GM23338 (cell line): Measurements from ENCODE around the gene ZNF497. TPM values are rescaled to one million over a fixed set of nuclear protein-coding genes. Genes with fewer than 3 reads are reported as not detected.

Source experiments
- ATAC-seq: fragments of 200-7000 bp; cut with Tn5 transposase; 3 replicates; pipeline ENCODE4 v1.9.1; 2020
- DNase-seq: peaks from one replicate; pipeline ENCODE4 v3.0.0-alpha.2; 2015; ENCODE audit warnings: low spot score
- H2AFZ ChIP-seq: fragments of 200-600 bp; sonication (generic); 2 replicates; pipeline ENCODE4 v1.8.0; 2016; ENCODE audit warnings: antibody characterized with exemption, mild to moderate bottlenecking, moderate library complexity
- H3F3A ChIP-seq: fragments of 200-600 bp; sonication (generic); replicated peaks from 2 replicates; pipeline ENCODE4 v1.8.0; 2017; ENCODE audit warnings: antibody characterized with exemption, mixed run types, low read depth
- H3K27ac ChIP-seq: fragments of 200-600 bp; sonication (generic); 2 replicates; pipeline ENCODE4 v1.6.1; 2016; ENCODE audit warnings: low read depth
- H3K27me3 ChIP-seq: fragments of 200-600 bp; sonication (generic); 2 replicates; pipeline ENCODE4 v1.8.0; 2016; ENCODE audit warnings: mild to moderate bottlenecking, mixed run types, moderate library complexity; ENCODE audit not compliant: insufficient read depth
- H3K36me3 ChIP-seq: fragments of 200-600 bp; sonication (generic); 2 replicates; pipeline ENCODE4 v1.8.0; 2016; ENCODE audit warnings: mild to moderate bottlenecking; ENCODE audit not compliant: insufficient read depth
- H3K4me1 ChIP-seq: fragments of 200-600 bp; sonication (generic); 2 replicates; pipeline ENCODE4 v1.8.0; 2016; ENCODE audit warnings: mild to moderate bottlenecking, moderate library complexity; ENCODE audit not compliant: insufficient read depth
- H3K4me2 ChIP-seq: fragments of 200-600 bp; sonication (generic); 2 replicates; pipeline ENCODE4 v1.7.1; 2017; ENCODE audit warnings: mixed run types
- H3K4me3 ChIP-seq: fragments of 200-600 bp; sonication (generic); 2 replicates; pipeline ENCODE4 v1.6.1; 2016; ENCODE audit warnings: mixed run types
- H3K79me2 ChIP-seq: fragments of 200-600 bp; sonication (generic); replicated peaks from 2 replicates; pipeline ENCODE4 v1.8.0; 2017; ENCODE audit warnings: mild to moderate bottlenecking; ENCODE audit not compliant: insufficient read depth
- H3K9me2 ChIP-seq: fragments of 200-600 bp; sonication (generic); 2 replicates; pipeline ENCODE4 v1.8.0; 2017; ENCODE audit not compliant: insufficient read depth
- H4K20me1 ChIP-seq: fragments of 200-600 bp; sonication (generic); replicated peaks from 2 replicates; pipeline ENCODE4 v1.8.0; 2017; ENCODE audit warnings: mild to moderate bottlenecking; ENCODE audit not compliant: insufficient read depth
- H3K27ac Mint-ChIP-seq: 2 replicates; pipeline ENCODE4 v1.8.0; 2020; ENCODE audit warnings: inconsistent platforms, mild to moderate bottlenecking, moderate library complexity, mixed read lengths
- H3K27me3 Mint-ChIP-seq: 3 replicates; pipeline ENCODE4 v1.8.0; 2022; ENCODE audit warnings: low read depth, mild to moderate bottlenecking, moderate library complexity, mixed read lengths, inconsistent platforms; ENCODE audit not compliant: insufficient read depth, poor library complexity
- H3K36me3 Mint-ChIP-seq: 3 replicates; pipeline ENCODE4 v1.8.0; 2021; ENCODE audit warnings: low read depth, mild to moderate bottlenecking, inconsistent platforms, moderate library complexity, mixed read lengths
- H3K4me1 Mint-ChIP-seq: 3 replicates; pipeline ENCODE4 v1.8.0; 2020; ENCODE audit warnings: mild to moderate bottlenecking, inconsistent platforms, mixed read lengths
- H3K4me3 Mint-ChIP-seq: 3 replicates; pipeline ENCODE4 v1.8.0; 2021; ENCODE audit warnings: moderate library complexity, mild to moderate bottlenecking, inconsistent platforms, mixed read lengths
- H3K9me3 Mint-ChIP-seq: 3 replicates; pipeline ENCODE4 v1.8.0; 2020; ENCODE audit warnings: moderate library complexity, mild to moderate bottlenecking, inconsistent platforms, mixed read lengths
- JUNB ChIP-seq: IDR thresholded peaks from one replicate; pipeline ENCODE4 v1.6.1; 2016; ENCODE audit warnings: antibody characterized with exemption; ENCODE audit not compliant: unreplicated experiment
- NANOG ChIP-seq: IDR thresholded peaks from 2 replicates; pipeline ENCODE4 v1.6.1; 2016; ENCODE audit warnings: antibody characterized with exemption, borderline replicate concordance
- STAT1 ChIP-seq: IDR thresholded peaks from one replicate; pipeline ENCODE4 v1.6.1; 2016; ENCODE audit warnings: antibody characterized with exemption; ENCODE audit not compliant: unreplicated experiment
- ZNF114 ChIP-seq: fragments of 250-450 bp; sonication (Bioruptor Pico); IDR thresholded peaks from 2 replicates; pipeline ENCODE4 v1.5.0; 2020; ENCODE audit warnings: mild to moderate bottlenecking, moderate library complexity
- polyA plus RNA-seq: library from polyadenylated mRNA; unstranded; fragments of >200 nt; fragmentation: Nextera tagmentation; extraction: Ambion mirVana; gene quantifications from 2 replicates; pipeline ENCODE4 v1.2.1, GENCODE V29; 2016
- total RNA-seq: library from RNA; depleted of rRNA; stranded (reverse); fragments of >200 nt; shearing (Covaris generic); gene quantifications from 2 replicates; pipeline ENCODE4 v1.2.3, GENCODE V29; 2014
- TF ChIP-seq, protein P1 (sequence below): fragments of 250-450 bp; sonication (Bioruptor Pico); IDR thresholded peaks from 2 replicates; pipeline ENCODE4 v1.5.0; 2020; ENCODE audit warnings: mild to moderate bottlenecking, moderate library complexity
- TF ChIP-seq, protein P2 (sequence below), 2 experiments: fragments of 200-600 bp in 1 of 2; sonication (generic) in 1 of 2; conservative IDR thresholded peaks; 2 replicates each; pipeline versions ENCODE4 v1.5.1 to v1.6.1; 2016 to 2017; ENCODE audit warnings: antibody characterized with exemption in 2 of 2, low read depth in 2 of 2, mild to moderate bottlenecking in 2 of 2, moderate library complexity in 1 of 2

Gene ZNF497
- total and polyA plus RNA-seq, 2 experiments from 2014 or later: 0.44 to 2.0 TPM

DNA sequence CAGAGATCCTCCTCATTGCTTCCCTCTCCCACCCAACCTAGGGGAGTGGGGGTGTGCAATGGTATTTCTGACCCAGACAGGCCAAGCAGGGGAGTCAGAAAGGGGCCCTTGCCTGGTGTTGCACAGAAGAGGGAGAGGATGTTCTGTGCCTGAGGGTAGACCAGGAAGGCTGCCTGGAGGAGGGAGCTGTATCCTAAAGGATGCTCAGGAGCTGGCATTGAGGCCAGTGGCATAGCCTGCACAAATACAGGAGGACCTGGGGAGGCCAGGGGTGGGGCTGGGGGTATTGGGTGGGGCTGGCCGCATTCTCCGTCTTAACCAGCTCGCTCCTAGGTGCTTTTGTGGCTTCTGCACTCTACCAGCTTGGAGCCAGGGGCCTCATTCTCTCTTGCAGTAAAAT, 37.4 kb upstream of the ZNF497 start (continued):
- TF ChIP-seq, protein P1, sequence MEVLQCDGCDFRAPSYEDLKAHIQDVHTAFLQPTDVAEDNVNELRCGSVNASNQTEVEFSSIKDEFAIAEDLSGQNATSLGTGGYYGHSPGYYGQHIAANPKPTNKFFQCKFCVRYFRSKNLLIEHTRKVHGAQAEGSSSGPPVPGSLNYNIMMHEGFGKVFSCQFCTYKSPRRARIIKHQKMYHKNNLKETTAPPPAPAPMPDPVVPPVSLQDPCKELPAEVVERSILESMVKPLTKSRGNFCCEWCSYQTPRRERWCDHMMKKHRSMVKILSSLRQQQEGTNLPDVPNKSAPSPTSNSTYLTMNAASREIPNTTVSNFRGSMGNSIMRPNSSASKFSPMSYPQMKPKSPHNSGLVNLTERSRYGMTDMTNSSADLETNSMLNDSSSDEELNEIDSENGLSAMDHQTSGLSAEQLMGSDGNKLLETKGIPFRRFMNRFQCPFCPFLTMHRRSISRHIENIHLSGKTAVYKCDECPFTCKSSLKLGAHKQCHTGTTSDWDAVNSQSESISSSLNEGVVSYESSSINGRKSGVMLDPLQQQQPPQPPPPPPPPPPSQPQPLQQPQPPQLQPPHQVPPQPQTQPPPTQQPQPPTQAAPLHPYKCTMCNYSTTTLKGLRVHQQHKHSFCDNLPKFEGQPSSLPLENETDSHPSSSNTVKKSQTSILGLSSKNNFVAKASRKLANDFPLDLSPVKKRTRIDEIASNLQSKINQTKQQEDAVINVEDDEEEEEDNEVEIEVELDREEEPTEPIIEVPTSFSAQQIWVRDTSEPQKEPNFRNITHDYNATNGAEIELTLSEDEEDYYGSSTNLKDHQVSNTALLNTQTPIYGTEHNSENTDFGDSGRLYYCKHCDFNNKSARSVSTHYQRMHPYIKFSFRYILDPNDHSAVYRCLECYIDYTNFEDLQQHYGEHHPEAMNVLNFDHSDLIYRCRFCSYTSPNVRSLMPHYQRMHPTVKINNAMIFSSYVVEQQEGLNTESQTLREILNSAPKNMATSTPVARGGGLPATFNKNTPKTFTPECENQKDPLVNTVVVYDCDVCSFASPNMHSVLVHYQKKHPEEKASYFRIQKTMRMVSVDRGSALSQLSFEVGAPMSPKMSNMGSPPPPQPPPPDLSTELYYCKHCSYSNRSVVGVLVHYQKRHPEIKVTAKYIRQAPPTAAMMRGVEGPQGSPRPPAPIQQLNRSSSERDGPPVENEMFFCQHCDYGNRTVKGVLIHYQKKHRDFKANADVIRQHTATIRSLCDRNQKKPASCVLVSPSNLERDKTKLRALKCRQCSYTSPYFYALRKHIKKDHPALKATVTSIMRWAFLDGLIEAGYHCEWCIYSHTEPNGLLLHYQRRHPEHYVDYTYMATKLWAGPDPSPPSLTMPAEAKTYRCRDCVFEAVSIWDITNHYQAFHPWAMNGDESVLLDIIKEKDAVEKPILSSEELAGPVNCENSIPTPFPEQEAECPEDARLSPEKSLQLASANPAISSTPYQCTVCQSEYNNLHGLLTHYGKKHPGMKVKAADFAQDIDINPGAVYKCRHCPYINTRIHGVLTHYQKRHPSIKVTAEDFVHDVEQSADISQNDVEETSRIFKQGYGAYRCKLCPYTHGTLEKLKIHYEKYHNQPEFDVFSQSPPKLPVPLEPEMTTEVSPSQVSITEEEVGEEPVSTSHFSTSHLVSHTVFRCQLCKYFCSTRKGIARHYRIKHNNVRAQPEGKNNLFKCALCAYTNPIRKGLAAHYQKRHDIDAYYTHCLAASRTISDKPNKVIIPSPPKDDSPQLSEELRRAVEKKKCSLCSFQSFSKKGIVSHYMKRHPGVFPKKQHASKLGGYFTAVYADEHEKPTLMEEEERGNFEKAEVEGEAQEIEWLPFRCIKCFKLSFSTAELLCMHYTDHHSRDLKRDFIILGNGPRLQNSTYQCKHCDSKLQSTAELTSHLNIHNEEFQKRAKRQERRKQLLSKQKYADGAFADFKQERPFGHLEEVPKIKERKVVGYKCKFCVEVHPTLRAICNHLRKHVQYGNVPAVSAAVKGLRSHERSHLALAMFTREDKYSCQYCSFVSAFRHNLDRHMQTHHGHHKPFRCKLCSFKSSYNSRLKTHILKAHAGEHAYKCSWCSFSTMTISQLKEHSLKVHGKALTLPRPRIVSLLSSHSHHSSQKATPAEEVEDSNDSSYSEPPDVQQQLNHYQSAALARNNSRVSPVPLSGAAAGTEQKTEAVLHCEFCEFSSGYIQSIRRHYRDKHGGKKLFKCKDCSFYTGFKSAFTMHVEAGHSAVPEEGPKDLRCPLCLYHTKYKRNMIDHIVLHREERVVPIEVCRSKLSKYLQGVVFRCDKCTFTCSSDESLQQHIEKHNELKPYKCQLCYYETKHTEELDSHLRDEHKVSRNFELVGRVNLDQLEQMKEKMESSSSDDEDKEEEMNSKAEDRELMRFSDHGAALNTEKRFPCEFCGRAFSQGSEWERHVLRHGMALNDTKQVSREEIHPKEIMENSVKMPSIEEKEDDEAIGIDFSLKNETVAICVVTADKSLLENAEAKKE (CRISPR knock-in tag): no peak
- no peak for TF ChIP-seq JUNB

DNA sequence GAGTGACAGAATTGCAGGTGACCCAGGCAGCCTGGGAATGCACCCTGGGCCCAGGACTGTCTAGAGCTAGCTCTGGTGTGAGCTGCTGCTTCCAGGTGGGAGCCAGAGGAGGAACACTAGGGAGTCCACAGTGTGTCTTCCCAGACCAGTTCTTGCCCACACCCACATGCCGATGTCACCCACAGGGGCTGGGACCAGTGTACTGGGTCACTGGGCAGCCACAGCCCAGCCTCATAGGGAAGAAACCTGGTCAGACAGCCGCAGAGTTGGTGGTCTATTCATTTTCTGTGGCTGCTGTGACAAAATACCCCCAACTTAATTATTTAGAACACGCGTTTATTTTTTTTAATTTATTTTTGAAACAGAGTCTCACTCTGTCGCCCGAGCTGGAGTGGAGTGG, 36.0 kb upstream of the ZNF497 start:
- H3K36me3 ChIP-seq: peaks cover 6% of the 10 kb centered on the region; the same call in 1 of the 2 replicates
- peaks cover 31% of the 10 kb centered on the region for H3F3A ChIP-seq
- peaks cover 5% of the 10 kb centered on the region; the same call in 1 of the 2 replicates for H3K4me1 ChIP-seq
- H3K27me3 ChIP-seq: peaks cover 21% of the 10 kb centered on the region
- no peak overlapping the region for H3K4me3 ChIP-seq
- Mint-ChIP-seq H3K27ac (no peak overlapping the region), H3K4me1 (peaks cover 14% of the 10 kb centered on the region), H3K4me3 (no peak overlapping the region), H3K27me3 (peaks cover 37% of the 10 kb centered on the region), H3K36me3 (peaks cover 17% of the 10 kb centered on the region), H3K9me3 (no peaks in the 10 kb centered on the region; the same call in 2 of the 3 replicates)
- ATAC-seq (no peak), DNase-seq (no peak)
- peaks cover 5% of the 10 kb centered on the region; the same call in 1 of the 2 replicates for H4K20me1 ChIP-seq
- no peak overlapping the region for H2AFZ ChIP-seq
- H3K27ac ChIP-seq: no peak overlapping the region
- H3K4me2 ChIP-seq: no peak overlapping the region
- H3K79me2 ChIP-seq: no peaks in the 10 kb centered on the region
- H3K9me2 ChIP-seq: no peaks in the 10 kb centered on the region
- TF ChIP-seq, protein P1 (CRISPR knock-in tag): no peak
- TF ChIP-seq ZNF114 (CRISPR knock-in tag) (no peak), STAT1 (no peak), JUNB (no peak), NANOG (no peak)
- TF ChIP-seq, protein P2, sequence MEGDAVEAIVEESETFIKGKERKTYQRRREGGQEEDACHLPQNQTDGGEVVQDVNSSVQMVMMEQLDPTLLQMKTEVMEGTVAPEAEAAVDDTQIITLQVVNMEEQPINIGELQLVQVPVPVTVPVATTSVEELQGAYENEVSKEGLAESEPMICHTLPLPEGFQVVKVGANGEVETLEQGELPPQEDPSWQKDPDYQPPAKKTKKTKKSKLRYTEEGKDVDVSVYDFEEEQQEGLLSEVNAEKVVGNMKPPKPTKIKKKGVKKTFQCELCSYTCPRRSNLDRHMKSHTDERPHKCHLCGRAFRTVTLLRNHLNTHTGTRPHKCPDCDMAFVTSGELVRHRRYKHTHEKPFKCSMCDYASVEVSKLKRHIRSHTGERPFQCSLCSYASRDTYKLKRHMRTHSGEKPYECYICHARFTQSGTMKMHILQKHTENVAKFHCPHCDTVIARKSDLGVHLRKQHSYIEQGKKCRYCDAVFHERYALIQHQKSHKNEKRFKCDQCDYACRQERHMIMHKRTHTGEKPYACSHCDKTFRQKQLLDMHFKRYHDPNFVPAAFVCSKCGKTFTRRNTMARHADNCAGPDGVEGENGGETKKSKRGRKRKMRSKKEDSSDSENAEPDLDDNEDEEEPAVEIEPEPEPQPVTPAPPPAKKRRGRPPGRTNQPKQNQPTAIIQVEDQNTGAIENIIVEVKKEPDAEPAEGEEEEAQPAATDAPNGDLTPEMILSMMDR (conservative IDR thresholded peaks at IDR 0.05; ENCODE audit: low read depth in 2 of 2): no peak
